ENCODE data around the gene SLC7A14. TPM values are rescaled to one million over a fixed set of nuclear protein-coding genes. Genes with fewer than 3 reads are reported as not detected.
"Not testable (repeated sequence)": the region's sequence is repeated elsewhere in the genome, so short reads cannot be mapped to it uniquely, and the experiment has no call there.

Gene SLC7A14
- total RNA-seq, 1 donor from 2014 or later = 0.55 TPM

DNA sequence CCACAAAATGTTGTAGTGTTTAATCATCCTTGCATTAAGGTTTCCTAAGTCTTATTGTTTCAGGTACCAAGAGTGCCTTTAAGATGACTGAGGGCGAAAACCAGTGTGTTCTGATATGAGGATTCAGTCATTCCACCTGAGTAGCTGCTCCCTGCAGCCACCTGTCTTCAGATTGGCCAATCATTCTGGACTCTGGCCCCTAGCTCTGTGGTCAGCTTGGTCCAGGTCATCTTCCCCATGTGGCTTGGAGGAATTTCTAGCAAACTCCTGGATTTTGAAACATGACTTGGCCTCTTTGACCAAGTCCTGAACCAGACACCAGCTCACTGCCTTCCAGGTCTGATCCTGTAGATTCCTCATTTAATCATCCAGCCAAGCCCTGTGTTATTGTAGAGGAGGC, 7.8 kb upstream of the SLC7A14 start:
- DNase-seq (ENCODE audit: low read depth) = no peak

DNA sequence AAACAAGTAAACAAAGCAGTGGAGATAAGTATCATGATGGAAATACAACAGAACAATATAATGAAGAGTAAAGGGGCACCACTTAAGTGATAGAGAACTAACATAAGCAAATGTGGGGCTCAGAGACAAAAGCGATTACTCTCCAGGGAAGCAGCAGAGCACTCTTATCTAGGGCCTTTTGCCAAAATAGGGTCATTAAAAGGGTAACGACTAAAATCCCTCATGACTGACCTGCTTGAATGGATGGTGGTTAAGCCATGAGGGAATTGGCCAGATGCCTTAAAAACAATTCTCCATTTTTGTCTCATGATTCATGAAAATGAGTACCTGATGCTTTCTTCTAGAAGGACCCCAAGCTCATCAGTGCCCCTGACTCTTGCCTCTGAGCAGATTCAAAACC, 3.2 kb upstream of the SLC7A14 start:
- no peak for DNase-seq (ENCODE audit: low read depth)

- no peak for DNase-seq (ENCODE audit: low read depth)
These were observed 603 bp downstream of the SLC7A14 start for GRCh38 chr3:170585008-170585936.

- DNase-seq (ENCODE audit: low read depth) = peak; percentile 38
These were observed 1.3 kb downstream of the SLC7A14 start for GRCh38 chr3:170584585-170585007.

DNA sequence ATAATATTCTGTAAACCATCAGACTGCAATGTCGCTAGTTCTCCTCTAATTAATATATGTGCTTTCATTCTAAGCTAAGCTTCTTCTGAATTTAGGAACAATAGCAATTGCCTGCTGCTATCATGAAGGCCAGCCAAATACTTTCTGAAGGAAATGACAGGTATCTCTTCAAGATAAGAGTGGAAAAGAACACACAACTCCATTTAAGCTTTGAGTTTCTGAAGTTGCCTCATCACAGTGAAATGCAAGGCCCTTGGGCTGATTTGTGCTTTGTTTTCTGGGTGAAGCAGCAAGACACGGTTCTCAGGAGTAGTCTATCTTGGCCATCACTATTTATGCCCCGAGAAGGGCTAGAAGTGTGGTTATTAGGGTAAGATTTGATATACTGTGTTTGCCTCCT, 6.2 kb downstream of the SLC7A14 start:
- no peak for DNase-seq (ENCODE audit: low read depth)

GRCh38 chr3:170572665-170573253, 13.1 kb downstream of the SLC7A14 start:
- DNase-seq (ENCODE audit: low read depth) = peak; percentile 86

DNA sequence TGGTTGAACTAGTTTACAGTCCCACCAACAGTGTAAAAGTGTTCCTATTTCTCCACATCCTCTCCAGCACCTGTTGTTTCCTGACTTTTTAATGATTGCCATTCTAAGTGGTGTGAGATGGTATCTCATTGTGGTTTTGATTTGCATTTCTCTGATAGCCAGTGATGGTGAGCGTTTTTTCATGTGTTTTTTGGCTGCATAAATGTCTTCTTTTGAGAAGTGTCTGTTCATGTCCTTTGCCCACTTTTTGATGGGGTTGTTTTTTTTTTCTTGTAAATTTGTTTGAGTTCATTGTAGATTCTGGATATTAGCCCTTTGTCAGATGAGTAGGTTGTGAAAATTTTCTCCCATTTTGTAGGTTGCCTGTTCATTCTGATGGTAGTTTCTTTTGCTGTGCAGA, 18.3 kb downstream of the SLC7A14 start:
- DNase-seq (ENCODE audit: low read depth) = not testable (repeated sequence)

GRCh38 chr3:170566413-170566812, 19.5 kb downstream of the SLC7A14 start:
- DNase-seq (ENCODE audit: low read depth) = no peak

DNA sequence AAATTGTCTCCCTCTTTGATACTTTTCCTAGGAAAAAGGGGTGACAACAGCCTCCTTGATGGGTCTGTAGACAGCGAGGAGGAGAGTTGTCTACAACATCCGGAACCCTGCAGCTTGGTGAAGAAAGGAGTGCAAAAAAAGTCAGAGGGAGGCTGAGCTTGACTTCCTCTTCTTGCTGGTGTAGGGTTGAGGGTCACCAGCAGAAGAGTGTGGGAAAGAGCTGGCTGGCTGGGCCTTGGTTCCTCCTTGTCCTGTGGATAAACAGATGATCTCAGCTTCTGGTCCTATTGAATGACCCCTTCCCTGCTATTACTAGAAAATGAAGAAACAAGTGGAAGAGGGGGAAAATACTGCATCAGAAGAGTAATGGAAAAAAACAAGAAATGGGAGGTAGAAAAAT, 20.4 kb downstream of the SLC7A14 start:
- DNase-seq (ENCODE audit: low read depth) = no peak

GRCh38 chr3:170564664-170565063, 21.2 kb downstream of the SLC7A14 start:
- no peak for DNase-seq (ENCODE audit: low read depth)

GRCh38 chr3:170563712-170564423, 22.0 kb downstream of the SLC7A14 start:
- peak; percentile 26 for DNase-seq (ENCODE audit: low read depth)

DNA sequence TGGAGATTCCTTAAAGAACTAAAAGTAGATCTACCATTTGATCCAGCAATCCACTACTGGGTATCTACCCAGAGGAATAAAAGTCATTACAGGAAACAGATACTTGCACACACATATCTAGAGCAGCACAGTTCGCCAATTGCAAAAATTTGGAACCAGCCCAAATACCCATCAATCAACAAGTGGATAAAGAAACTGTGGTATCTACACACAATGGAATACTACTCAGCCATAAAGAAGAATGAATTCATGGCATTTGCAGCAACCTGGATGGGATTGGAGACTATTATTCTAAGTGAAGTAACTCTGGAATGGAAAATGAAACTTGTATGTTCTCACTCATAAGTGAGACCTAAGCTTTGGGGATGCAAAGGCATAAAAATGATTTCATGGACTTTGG, 23.8 kb downstream of the SLC7A14 start:
- DNase-seq (ENCODE audit: low read depth) = no peak

GRCh38 chr3:170560717-170561382, 25.0 kb downstream of the SLC7A14 start:
- DNase-seq (ENCODE audit: low read depth) = no peak

GRCh38 chr3:170560296-170560695, 25.6 kb downstream of the SLC7A14 start:
- DNase-seq (ENCODE audit: low read depth) = no peak

GRCh38 chr3:170558427-170558826, 27.4 kb downstream of the SLC7A14 start:
- DNase-seq (ENCODE audit: low read depth) = no peak

- no peak for DNase-seq (ENCODE audit: low read depth)
These were observed 30.5 kb downstream of the SLC7A14 start for GRCh38 chr3:170555329-170555728.

GRCh38 chr3:170553788-170554757, 31.8 kb downstream of the SLC7A14 start:
- peak; percentile 6 for DNase-seq (ENCODE audit: low read depth)

GRCh38 chr3:170551252-170551651, 34.6 kb downstream of the SLC7A14 start:
- no peak for DNase-seq (ENCODE audit: low read depth)

DNA sequence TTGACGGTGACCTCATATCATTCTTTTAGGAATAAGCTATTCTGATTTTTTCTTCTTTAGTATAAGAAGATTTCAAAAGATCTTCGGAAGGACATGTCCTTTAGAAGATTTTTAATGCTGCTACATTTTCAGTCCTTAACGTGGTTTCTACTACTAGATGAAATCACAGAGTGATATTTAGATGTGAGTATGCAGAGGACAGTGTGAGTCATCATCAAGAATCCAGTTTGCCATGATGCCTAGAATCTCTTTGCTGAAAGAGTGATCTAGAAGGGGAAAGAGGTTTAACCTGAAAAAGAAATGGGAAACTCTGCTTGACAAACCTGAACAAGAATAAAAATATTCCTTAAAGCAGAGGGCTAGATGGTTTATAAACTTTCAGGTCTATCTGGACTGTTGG, 43.2 kb downstream of the SLC7A14 start:
- DNase-seq (ENCODE audit: low read depth) = peak; percentile 5

GRCh38 chr3:170539897-170540296, 46.0 kb downstream of the SLC7A14 start:
- no peak for DNase-seq (ENCODE audit: low read depth)

DNA sequence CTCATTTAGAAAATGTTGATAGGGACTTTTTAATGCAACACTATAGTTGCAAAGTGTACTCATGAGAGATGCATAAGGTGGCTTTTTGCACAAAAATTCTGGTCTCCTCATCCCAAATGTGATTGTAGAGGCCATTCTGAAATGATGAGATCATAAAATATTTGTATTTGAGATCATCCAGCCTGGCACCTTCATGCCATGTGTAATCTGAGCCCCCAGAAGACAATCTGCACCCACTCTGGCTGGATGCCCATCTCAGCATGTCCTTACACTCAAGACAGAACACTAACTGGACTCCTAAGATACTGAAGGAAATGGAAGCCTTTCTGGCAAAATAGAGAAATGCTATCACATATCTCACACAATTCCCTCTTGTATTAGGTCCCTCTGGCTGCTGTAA, 49.2 kb downstream of the SLC7A14 start:
- DNase-seq (ENCODE audit: low read depth) = no peak
